ENCODE measurements around the gene PTPRM. TPM values are rescaled to one million over a fixed set of nuclear protein-coding genes. Genes with fewer than 3 reads are reported as not detected.

The PTPRM gene
- total and polyA plus RNA-seq, 2 donors (not counting 3 experiments of a cell fraction or from before 2014, with no cell fraction given) = 37.4 to 43.7 TPM

GRCh38 chr18:7793100-7793499 is 226.0 kb downstream of the PTPRM start:
- H3K27ac ChIP-seq (ENCODE audit: insufficient read depth, low read depth, low read length) = no peak overlapping the region
- no peaks in the 10 kb centered on the region for H3K9me1 ChIP-seq (replicated peaks; ENCODE audit: control insufficient read depth, extremely low read depth, insufficient read depth, low read length)
- intact Hi-C loops (cut with micrococcal nuclease) (loop anchor here (5.0 kb wide), 1 partner anchor 571 kb away; no protein-coding TSS in a partner anchor), dilution Hi-C loops (cut with MboI; ENCODE audit: extremely low pct_ligation_motif_present, low sequenced_read_pairs) (no loop called here)
- H3K4me3 ChIP-seq (replicated peaks in 1 of 3; ENCODE audit: insufficient read depth in 1 of 3, low read depth in 1 of 3, low read length in 3 of 3) = no peak overlapping the region
- FAIRE-seq (no peak), DNase-seq (ENCODE audit: low read depth, low spot score) (no peak)
- H3K79me2 ChIP-seq (ENCODE audit: control insufficient read depth, insufficient read depth, low read length) = no peaks in the 10 kb centered on the region
- CTCF ChIA-PET = interaction anchor here (3.7 kb wide), 1 partner anchor 13 kb away, joined by 17 read pairs; no protein-coding TSS in a partner anchor
- no peaks in the 10 kb centered on the region for H3K4me1 ChIP-seq (ENCODE audit: control insufficient read depth, extremely low read depth, insufficient read depth, low read length)
- no peak overlapping the region for H2AFZ ChIP-seq (ENCODE audit: low read depth, low read length)
- no peak overlapping the region for H3K4me2 ChIP-seq (ENCODE audit: insufficient read depth, low read length)
- BruUV-seq (replicated peaks) = no TSS peak
- H4K20me1 ChIP-seq (replicated peaks; ENCODE audit: control insufficient read depth, extremely low read depth, insufficient read depth, low read length) = no peaks in the 10 kb centered on the region
- no peak overlapping the region for H3K9ac ChIP-seq (replicated peaks; ENCODE audit: extremely low read depth, insufficient read depth, low read length)
- no peaks in the 10 kb centered on the region for H3K9me3 ChIP-seq (replicated peaks; ENCODE audit: control insufficient read depth, insufficient read depth, low read length)
- no peaks in the 10 kb centered on the region for H3K36me3 ChIP-seq (ENCODE audit: control insufficient read depth in 2 of 2, extremely low read depth in 1 of 2, insufficient read depth in 2 of 2, low read length in 2 of 2)
- no peak for TF ChIP-seq MAX (IDR thresholded peaks at IDR 0.05; ENCODE audit: insufficient read depth, insufficient read length)
- TF ChIP-seq MYC (IDR thresholded peaks at IDR 0.05; ENCODE audit: low read depth, low read length) = no peak
- TF ChIP-seq FOS (IDR thresholded peaks at IDR 0.05; ENCODE audit: borderline replicate concordance, insufficient read depth, low read length) = no peak
- TF ChIP-seq POLR2AphosphoS5 (IDR thresholded peaks at IDR 0.05; ENCODE audit: insufficient read depth, low read depth, low read length) = no peak
- TF ChIP-seq POLR2A (IDR thresholded peaks at IDR 0.05; ENCODE audit: low read depth, low read length) = no peak
- no peak for TF ChIP-seq GATA2 (IDR thresholded peaks at IDR 0.05; ENCODE audit: insufficient read depth, insufficient read length, low read depth, low read length)
- TF ChIP-seq EZH2 (IDR thresholded peaks at IDR 0.05; ENCODE audit: borderline replicate concordance, low read depth, low read length, severe bottlenecking) = no peak
- no peak for TF ChIP-seq JUN (IDR thresholded peaks at IDR 0.05; ENCODE audit: borderline replicate concordance, insufficient read depth, insufficient read length, low read depth)
- TF ChIP-seq CTCF (IDR thresholded peaks at IDR 0.05; ENCODE audit: extremely low read depth in 1 of 2, insufficient read depth in 1 of 2, low read depth in 1 of 2, low read length in 2 of 2) = no peak
- H3K27me3 ChIP-seq (ENCODE audit: control insufficient read depth in 2 of 2, insufficient read depth in 2 of 2, low read length in 2 of 2) = no peaks in the 10 kb centered on the region
- POLR2A ChIA-PET = no interaction called here

Measured in endothelial cell of umbilical vein (primary cell).